Measurements from ENCODE around the gene TNK1.

TNK1 gene

DNA sequence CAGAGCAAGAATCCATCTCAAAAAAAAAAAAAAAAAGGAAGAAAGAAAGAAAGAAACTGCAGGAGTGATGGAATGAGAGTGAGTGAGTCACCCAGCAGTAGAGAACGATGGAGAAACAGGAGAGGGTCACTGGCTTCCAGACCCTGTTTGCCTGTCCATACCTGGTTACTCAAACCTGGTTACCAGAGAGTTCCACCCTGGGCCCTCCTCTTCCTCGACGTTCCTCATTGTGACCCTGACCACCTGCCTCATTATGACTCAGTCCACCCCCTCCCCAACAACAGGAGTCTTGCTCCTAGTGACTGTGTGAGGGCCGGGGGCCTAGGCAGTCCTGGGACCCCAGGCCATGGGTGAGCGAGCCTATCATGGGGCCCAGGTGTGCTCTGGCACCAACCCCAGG is 47.7 kb downstream of the TNK1 start, which contains the start of gene SPEM3:
SPEM3 (plus strand) TSS at position 301 of the 400 bp plus-strand sequence; CDS start at position 347, 46 bp downstream.
- ATAC-seq (ENCODE audit: insufficient read depth, low read depth) = no peak
- TF ChIP-seq, protein P1, sequence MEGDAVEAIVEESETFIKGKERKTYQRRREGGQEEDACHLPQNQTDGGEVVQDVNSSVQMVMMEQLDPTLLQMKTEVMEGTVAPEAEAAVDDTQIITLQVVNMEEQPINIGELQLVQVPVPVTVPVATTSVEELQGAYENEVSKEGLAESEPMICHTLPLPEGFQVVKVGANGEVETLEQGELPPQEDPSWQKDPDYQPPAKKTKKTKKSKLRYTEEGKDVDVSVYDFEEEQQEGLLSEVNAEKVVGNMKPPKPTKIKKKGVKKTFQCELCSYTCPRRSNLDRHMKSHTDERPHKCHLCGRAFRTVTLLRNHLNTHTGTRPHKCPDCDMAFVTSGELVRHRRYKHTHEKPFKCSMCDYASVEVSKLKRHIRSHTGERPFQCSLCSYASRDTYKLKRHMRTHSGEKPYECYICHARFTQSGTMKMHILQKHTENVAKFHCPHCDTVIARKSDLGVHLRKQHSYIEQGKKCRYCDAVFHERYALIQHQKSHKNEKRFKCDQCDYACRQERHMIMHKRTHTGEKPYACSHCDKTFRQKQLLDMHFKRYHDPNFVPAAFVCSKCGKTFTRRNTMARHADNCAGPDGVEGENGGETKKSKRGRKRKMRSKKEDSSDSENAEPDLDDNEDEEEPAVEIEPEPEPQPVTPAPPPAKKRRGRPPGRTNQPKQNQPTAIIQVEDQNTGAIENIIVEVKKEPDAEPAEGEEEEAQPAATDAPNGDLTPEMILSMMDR (IDR thresholded peaks at IDR 0.05; ENCODE audit: borderline replicate concordance, extremely low read depth, low read length, poor library complexity, severe bottlenecking) = no peak
- TF ChIP-seq EZH2 (IDR thresholded peaks at IDR 0.05; ENCODE audit: borderline replicate concordance, low read depth, low read length, severe bottlenecking) = no peak
- Histone ChIP-seq H3K4me2 (ENCODE audit: insufficient read depth, low read length) (no peak within 1 kb of the TSS), H3K4me3 (ENCODE audit: low read depth in 1 of 2, low read length in 2 of 2) (no peak within 1 kb of the TSS), H3K9ac (ENCODE audit: low read depth, low read length) (no peak within 1 kb of the TSS), H3K36me3 (ENCODE audit: insufficient read depth, low read length) (no peaks in the 10 kb centered on the region), H3K79me2 (ENCODE audit: insufficient read depth, low read length) (no peaks in the 10 kb centered on the region), H3K27me3 (ENCODE audit: insufficient read depth, low read length, poor library complexity) (no peaks in the 10 kb centered on the region), H4K20me1 (ENCODE audit: insufficient read depth, low read length) (no peaks in the 10 kb centered on the region; the same call in 1 of the 2 replicates), H2AFZ (ENCODE audit: low read depth, low read length) (no peak within 1 kb of the TSS), H3K27ac (ENCODE audit: low read length) (no peak within 1 kb of the TSS), H3K4me1 (ENCODE audit: insufficient read depth, low read length) (no peaks in the 10 kb centered on the region), H3K9me3 (ENCODE audit: insufficient read depth, low read length, severe bottlenecking) (no peaks in the 10 kb centered on the region)
- DNase-seq = no peak

DNA sequence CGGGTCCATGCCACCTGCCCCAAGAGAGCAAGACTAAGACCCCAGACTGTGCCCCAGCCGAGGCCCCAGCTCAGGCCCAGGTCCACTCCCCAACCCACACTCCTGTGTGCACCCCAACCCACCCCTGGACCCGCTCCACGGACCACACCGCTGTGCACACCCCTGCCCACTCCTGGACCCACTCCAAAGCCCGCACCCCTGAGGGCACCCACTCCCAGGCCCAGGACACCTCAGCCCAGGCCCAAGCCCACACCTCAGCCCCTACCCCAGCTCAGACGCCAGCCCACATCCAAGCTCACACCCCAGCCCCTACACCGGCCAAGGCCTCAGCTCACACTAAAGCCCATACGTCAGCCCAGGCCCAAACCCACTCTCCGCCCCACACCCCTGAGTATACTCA is 48.8 kb downstream of the TNK1 start:
- Histone ChIP-seq H3K4me2 (ENCODE audit: insufficient read depth, low read length) (no peak overlapping the region), H2AFZ (ENCODE audit: low read depth, low read length) (no peak overlapping the region), H3K4me1 (ENCODE audit: insufficient read depth, low read length) (no peaks in the 10 kb centered on the region), H3K27me3 (ENCODE audit: insufficient read depth, low read length, poor library complexity) (no peaks in the 10 kb centered on the region), H3K79me2 (ENCODE audit: insufficient read depth, low read length) (no peaks in the 10 kb centered on the region), H3K4me3 (ENCODE audit: low read depth in 1 of 2, low read length in 2 of 2) (no peak overlapping the region), H4K20me1 (ENCODE audit: insufficient read depth, low read length) (no peaks in the 10 kb centered on the region; the same call in 1 of the 2 replicates), H3K27ac (ENCODE audit: low read length) (no peak overlapping the region), H3K9ac (ENCODE audit: low read depth, low read length) (no peak overlapping the region), H3K9me3 (ENCODE audit: insufficient read depth, low read length, severe bottlenecking) (no peaks in the 10 kb centered on the region), H3K36me3 (ENCODE audit: insufficient read depth, low read length) (no peaks in the 10 kb centered on the region)
- TF ChIP-seq, protein P1 (IDR thresholded peaks at IDR 0.05; ENCODE audit: borderline replicate concordance, extremely low read depth, low read length, poor library complexity, severe bottlenecking) = no peak
- TF ChIP-seq EZH2 (IDR thresholded peaks at IDR 0.05; ENCODE audit: borderline replicate concordance, low read depth, low read length, severe bottlenecking) = no peak
- no peak for ATAC-seq (ENCODE audit: insufficient read depth, low read depth)
- no peak for DNase-seq

DNA sequence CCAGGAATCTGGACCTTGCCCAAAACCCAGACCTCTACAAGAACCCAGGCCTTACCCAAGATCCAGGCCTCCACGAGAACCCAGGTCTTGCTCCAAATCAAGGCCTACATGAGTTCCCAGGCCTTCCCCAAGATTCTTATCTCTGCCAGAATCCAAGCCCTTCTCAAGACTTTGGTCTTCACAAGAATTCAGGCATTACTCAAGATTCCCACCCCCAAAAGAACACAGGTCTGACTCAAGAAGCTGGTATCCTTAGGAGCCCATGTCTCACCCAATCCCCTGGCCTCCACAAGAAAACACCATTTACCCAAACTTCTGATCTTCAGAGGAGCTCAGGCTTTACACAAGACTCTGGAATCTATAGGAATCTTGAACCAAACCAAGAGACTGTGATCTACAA is 50.3 kb downstream of the TNK1 start:
- peaks cover 9% of the 10 kb centered on the region for H3K79me2 ChIP-seq (ENCODE audit: insufficient read depth, low read length)
- no peak overlapping the region for H2AFZ ChIP-seq (ENCODE audit: low read depth, low read length)
- H3K36me3 ChIP-seq (ENCODE audit: insufficient read depth, low read length) = peaks cover 1% of the 10 kb centered on the region; the same call in 1 of the 2 replicates
- H3K27ac ChIP-seq (ENCODE audit: low read length) = no peak overlapping the region
- DNase-seq (no peak), ATAC-seq (ENCODE audit: insufficient read depth, low read depth) (no peak)
- no peak overlapping the region for H3K4me3 ChIP-seq (ENCODE audit: low read depth in 1 of 2, low read length in 2 of 2)
- no peak overlapping the region for H3K4me2 ChIP-seq (ENCODE audit: insufficient read depth, low read length)
- no peaks in the 10 kb centered on the region; the same call in 1 of the 2 replicates for H4K20me1 ChIP-seq (ENCODE audit: insufficient read depth, low read length)
- TF ChIP-seq, protein P1 (IDR thresholded peaks at IDR 0.05; ENCODE audit: borderline replicate concordance, extremely low read depth, low read length, poor library complexity, severe bottlenecking) = no peak
- no peak for TF ChIP-seq EZH2 (IDR thresholded peaks at IDR 0.05; ENCODE audit: borderline replicate concordance, low read depth, low read length, severe bottlenecking)
- H3K4me1 ChIP-seq (ENCODE audit: insufficient read depth, low read length) = peaks cover 10% of the 10 kb centered on the region
- no peaks in the 10 kb centered on the region for H3K9me3 ChIP-seq (ENCODE audit: insufficient read depth, low read length, severe bottlenecking)
- no peaks in the 10 kb centered on the region for H3K27me3 ChIP-seq (ENCODE audit: insufficient read depth, low read length, poor library complexity)
- H3K9ac ChIP-seq (ENCODE audit: low read depth, low read length) = no peak overlapping the region

Data from DND-41 (cell line).